CD4-positive, alpha-beta T cell treated with Interleukin-6 at 100 ng/mL for 8 hours (primary cell): ENCODE results near the gene STAM2.

Source experiments
- DNase-seq: peaks from one replicate; pipeline ENCODE4 v3.0.0-alpha.2; 2020; ENCODE audit warnings: mixed read lengths, low spot score

STAM2 gene

DNA sequence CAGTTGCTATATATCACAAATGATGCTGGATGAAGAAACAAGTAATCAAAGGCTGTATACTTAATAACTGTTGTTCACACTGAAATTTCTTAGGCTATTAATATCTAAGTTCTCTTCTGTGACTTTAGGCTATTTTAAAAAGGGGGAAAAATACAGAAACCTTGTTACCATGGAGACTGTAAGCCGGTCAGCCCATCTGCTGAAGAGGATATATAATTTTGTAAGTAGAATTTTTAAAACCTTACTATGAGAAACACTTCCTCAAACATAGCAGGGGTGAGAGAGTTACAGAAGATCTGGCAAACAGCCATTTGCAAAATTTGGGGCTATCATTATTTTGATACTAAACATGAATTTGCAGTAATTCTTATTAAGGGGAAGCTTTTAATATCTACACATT lies 104.5 kb downstream of the STAM2 start:
- DNase-seq, result no peak

DNA sequence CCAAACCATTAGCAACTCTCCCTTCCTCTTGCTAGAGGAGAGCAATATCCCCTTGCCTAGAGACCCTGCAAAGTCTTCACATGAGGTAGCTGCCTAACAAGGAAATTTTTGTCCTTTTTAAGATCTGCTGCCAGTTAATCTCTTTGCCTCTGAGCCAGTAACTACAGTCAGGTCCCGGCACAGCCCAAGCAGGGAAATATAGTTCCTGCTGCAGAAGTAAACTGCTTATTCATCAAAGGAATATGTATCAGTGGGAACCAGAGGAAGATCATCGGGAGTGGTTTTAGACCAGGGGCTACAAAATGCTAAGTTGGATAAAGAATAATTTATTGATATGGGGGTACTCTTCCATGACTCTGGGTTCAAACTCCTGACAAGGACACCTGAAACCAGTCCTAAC lies 107.3 kb downstream of the STAM2 start:
- no peak for DNase-seq

DNA sequence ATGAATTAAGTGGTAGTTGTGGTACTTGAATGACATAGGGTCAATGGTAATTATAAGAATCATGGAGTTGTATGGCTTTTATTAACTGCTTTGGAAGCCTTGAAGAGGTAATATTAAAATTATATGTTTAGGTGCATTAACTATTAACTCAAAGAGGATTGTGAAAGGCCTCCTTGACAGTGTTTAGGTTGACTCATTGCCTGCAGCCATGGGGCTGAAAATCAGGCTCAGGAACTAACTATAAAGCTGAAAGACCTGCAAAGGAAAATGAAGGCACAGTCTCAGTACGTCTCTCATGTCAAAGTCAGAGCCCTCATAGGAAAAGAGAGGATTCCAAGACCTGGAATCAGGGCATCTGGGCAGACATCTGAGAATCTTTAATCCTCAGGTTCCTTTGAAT lies 107.7 kb downstream of the STAM2 start:
- DNase-seq, result no peak
